DMS79 treated with DMSO at 0.1 percent for 48 hours (cell line): ENCODE measurements around the gene PACRG.

Source experiments
- DNase-seq: peaks from one replicate; lab custom pipeline; 2025; lab: John Stamatoyannopoulos, UW

The PACRG gene

GRCh38 chr6:163085861-163086623, 358.3 kb downstream of the PACRG start:
- DNase-seq = no peak

DNA sequence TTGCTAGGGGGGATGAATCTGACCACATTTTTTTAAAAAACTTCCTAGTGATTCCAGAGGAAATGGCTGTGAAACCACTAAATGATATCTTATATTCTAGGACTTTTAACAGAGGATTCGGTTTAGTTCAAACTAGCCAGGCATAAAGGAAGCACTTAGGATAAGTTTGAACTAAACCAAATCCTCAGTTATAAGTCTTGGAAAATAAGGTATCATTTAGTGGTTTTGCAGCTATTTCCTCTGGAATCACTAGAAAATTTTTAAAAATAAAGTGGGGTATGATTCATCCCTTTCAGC, 358.8 kb downstream of the PACRG start:
- no peak for DNase-seq

DNA sequence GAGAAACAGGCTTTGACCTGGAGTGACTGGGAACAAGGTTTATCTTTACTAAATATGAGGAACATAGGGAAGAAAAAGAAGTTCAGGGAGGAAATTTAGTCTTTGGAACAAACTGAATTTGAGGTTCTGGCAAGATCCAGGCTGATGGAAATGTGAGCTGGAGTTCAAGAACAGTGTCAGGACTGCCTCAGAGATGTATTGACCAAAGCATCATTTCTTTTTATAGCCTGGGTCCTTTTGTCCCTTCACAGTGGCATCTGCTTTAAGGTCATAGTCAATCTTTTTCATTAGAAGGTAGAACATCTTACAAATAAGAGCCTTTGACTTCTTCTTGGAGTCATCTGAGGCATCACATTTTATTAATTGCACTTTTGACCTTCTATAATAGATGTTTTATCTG, 360.2 kb downstream of the PACRG start:
- no peak for DNase-seq

- DNase-seq = no peak
Measured at GRCh38 chr6:163092876-163093275, 365.1 kb downstream of the PACRG start.

- no peak for DNase-seq
Measured at GRCh38 chr6:163094881-163095280, 367.1 kb downstream of the PACRG start.

DNA sequence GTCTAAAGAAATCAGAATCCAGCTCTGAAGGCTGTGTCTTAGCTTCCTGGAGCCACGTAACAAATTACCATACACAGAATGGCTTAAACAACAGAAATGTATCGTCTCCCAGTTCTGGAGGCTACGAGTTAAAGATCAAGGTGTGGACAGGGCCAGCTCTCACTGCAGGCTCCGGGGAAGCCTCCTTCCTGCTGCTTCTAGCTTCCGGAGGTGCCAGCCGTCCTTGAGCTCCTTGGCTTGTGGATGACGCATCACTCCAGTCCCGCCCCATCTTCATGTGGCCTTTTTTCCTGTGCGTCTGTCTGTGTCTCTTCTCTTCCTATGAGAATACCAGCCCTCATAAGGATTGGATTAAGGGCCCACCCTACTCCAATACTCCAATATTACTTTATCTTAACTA, 367.6 kb downstream of the PACRG start:
- DNase-seq = no peak

GRCh38 chr6:163098827-163099479, 371.2 kb downstream of the PACRG start:
- no peak for DNase-seq

- DNase-seq = no peak
Measured at GRCh38 chr6:163099621-163100171, 371.9 kb downstream of the PACRG start.

GRCh38 chr6:163100259-163100658, 372.5 kb downstream of the PACRG start:
- DNase-seq = no peak

GRCh38 chr6:163113358-163113962, 385.7 kb downstream of the PACRG start:
- no peak for DNase-seq

DNA sequence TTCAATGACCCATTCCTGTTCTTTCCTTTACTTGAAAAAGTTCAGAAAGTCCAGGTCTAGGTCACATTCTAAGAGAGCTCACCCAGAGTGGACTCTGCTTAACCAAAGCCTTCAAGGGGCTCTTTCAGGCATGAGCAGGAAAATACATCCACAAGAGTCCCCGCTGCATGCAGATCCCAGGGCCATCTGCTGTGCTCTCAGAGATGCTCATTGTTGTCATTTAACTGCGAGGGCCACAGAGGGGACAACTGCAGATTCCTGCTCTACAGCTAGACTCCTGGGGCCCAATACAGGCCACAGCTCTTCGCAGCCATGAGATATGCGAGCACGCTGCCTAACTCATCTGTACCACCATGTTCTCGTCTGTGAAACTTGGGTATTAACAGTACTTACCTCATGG, 391.2 kb downstream of the PACRG start:
- no peak for DNase-seq

- DNase-seq = no peak
Measured at GRCh38 chr6:163120223-163120622, 392.4 kb downstream of the PACRG start.

GRCh38 chr6:163121270-163121669, 393.5 kb downstream of the PACRG start:
- no peak for DNase-seq

DNA sequence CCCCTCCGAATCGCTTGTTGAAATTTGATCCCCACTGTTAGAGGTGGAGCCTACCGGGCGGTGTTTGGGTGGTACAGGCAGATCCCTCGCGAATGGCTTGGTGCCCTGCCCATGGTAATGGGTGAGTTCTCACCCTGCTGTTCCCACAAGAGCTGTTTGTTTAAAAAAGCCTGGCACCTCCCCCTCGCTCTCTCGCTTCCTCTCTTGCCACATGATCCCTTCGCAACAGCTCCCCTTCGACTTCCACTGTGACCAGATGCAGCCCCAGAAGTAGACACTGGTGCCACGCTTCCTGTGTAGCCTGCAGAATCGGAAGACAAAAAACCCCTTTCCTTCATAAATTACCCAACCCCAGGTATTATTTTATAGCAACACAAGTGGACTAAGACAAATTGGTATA, 394.6 kb downstream of the PACRG start:
- DNase-seq = no peak

- no peak for DNase-seq
Measured at GRCh38 chr6:163123098-163123497, 395.3 kb downstream of the PACRG start.

GRCh38 chr6:163126741-163127140, 399.0 kb downstream of the PACRG start:
- DNase-seq = no peak

GRCh38 chr6:163127587-163127986, 399.8 kb downstream of the PACRG start:
- DNase-seq = no peak

DNA sequence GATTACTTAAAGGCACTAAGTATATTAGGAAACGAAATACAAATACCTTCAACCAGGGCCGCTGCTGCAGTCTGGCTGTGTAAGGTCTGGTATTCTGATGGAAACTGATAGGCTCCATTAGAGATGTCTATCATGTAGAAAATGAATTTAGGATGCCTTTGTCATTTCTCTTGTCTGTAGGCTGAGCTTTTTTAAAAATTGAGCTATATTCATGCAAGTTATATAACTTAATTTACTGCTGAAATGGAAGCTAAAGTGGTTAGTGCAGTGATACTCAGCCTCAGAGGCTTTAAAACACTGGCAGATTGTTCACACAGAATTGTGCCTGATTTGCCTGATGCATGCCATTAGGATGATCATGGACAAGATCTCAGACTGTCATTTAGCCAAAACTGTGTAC, 400.6 kb downstream of the PACRG start:
- no peak for DNase-seq

- no peak for DNase-seq
Measured at GRCh38 chr6:163132050-163132750, 404.4 kb downstream of the PACRG start.

DNA sequence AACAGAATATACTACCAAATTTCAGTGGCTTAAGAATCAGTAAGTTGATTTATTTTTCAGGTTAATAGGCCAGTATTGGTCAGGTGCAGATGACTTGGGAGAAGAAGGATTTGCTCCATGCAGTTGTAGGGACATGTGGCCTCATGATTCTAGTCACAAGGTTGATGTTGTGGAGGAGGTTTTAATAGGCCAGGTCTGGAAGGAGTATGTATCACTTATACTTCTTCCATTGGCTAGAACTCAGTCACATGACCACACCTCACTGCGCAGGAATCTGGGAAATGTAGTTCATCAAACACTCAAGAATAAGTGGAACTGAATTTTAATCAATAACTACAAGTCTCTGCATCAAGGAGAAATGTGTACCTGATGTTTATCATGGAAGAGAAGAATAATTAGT, 405.2 kb downstream of the PACRG start:
- no peak for DNase-seq

DNA sequence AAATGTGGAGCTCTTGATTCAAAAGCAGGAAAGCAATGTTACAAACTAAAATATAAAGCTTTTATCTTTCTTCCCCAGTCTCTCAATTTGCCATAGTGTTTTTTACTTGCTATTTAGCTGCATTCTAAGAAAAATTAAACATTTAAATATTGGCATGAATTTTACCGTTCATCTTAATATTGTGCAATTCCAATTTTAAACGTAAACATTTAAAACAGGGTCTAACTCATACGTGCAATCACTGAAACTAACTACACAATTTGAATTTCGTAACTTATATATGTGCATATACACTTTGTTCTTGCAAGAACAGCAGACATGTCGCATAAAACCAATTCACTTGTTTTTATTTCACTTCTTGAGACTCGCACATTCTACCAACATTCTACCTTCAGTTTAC, 405.9 kb downstream of the PACRG start:
- no peak for DNase-seq

DNA sequence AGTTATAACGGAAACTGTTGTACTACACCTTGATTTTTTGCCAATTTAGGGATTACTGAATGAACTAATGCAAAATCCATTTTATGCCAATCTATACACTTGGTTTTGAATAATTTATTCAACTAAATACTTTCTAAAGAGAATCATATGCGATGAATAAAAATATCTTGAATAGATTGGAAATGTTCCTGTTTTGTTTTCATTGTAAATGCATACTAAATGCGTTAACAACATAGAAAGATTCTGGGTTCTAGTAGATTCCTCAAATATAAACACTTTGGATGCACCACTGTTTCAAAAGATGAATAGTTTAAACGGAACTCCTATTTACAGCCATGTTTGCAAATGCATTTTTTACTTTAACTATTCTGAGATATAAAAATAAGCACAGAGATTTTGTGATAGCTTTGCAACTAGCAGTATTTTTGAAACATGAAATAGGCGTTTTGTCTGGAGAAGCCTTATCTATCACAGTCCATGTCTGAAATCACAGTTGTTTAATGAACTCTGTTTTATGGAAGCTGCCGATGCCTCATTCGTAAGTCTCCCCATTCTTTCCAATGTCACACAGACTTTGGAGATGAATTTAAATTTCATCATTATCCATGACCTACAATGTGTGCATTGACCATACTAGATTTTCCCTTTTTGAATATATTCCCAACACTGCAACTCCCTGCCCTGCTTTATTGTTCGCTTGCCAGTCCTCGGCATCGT, 409.1 kb downstream of the PACRG start:
- no peak for DNase-seq
